ENCODE measurements around the gene MEN1.
A peak's percentile ranks its signal among the peaks of the same experiment; 100 is the strongest.

- TF ChIP-seq CTCF (conservative IDR thresholded peaks at IDR 0.05; ENCODE audit: low read depth, low read length) (0 out of 2 replicates have a peak, but pooled peaks have one; percentile 10), EZH2phosphoT487 (IDR thresholded peaks at IDR 0.05; ENCODE audit: borderline replicate concordance, low read length) (no peak), EZH2 (IDR thresholded peaks at IDR 0.05; ENCODE audit: low read length, unreplicated experiment) (no peak)
Observed at GRCh38 chr11:64842851-64843685, 32.7 kb upstream of the MEN1 start.
